Naive B cell (primary cell): ENCODE data around the gene ZNF853. TPM values are rescaled to one million over a fixed set of nuclear protein-coding genes. Genes with fewer than 3 reads are reported as not detected.
"Not testable (repeated sequence)": the region's sequence is repeated elsewhere in the genome, so short reads cannot be mapped to it uniquely, and the experiment has no call there.

Experiments
- ATAC-seq, 2 donors: fragments of 150-1000 bp; cut with Tn5 transposase; 2 replicates each; pipeline ENCODE4 v1.10.0; 2021; ENCODE audit warnings: low read depth in 2 of 2, mild to moderate bottlenecking in 2 of 2, moderate library complexity in 2 of 2
- DNase-seq: peaks from one replicate; pipeline ENCODE4 v3.0.0; 2022
- H3K27ac Mint-ChIP-seq, 6 donors: one replicate each; pipeline ENCODE4 v1.8.0; 2020 to 2022; ENCODE audit warnings: mild to moderate bottlenecking in 6 of 6, mixed read lengths in 6 of 6, moderate library complexity in 5 of 6, inconsistent platforms in 2 of 6
- H3K27me3 Mint-ChIP-seq, 3 donors: one replicate each; pipeline ENCODE4 v1.8.0; 2021 to 2022; ENCODE audit warnings: mixed read lengths in 3 of 3, mild to moderate bottlenecking in 1 of 3
- H3K36me3 Mint-ChIP-seq, 2 donors: one replicate each; pipeline ENCODE4 v1.8.0; 2020 to 2022; ENCODE audit warnings: mixed read lengths in 2 of 2, inconsistent platforms in 1 of 2, mild to moderate bottlenecking in 1 of 2
- H3K4me1 Mint-ChIP-seq, 3 donors: one replicate each; pipeline ENCODE4 v1.8.0; 2020 to 2022; ENCODE audit warnings: mixed read lengths in 3 of 3, inconsistent platforms in 1 of 3, mild to moderate bottlenecking in 1 of 3, moderate library complexity in 1 of 3
- H3K4me3 Mint-ChIP-seq, 8 donors: one replicate each; pipeline ENCODE4 v1.8.0; 2020 to 2022; ENCODE audit warnings: mild to moderate bottlenecking in 8 of 8, mixed read lengths in 8 of 8, moderate library complexity in 8 of 8, inconsistent platforms in 2 of 8
- H3K9me3 Mint-ChIP-seq, 7 donors: one replicate each; pipeline ENCODE4 v1.8.0; 2020 to 2022; ENCODE audit warnings: mixed read lengths in 7 of 7, mild to moderate bottlenecking in 5 of 7, inconsistent platforms in 2 of 7, moderate library complexity in 1 of 7
- polyA plus RNA-seq, 6 donors: library from polyadenylated mRNA; unstranded; fragments of 300-500 nt; fragmentation: Illumina TruSeq; gene quantifications; one replicate each; pipeline ENCODE4 v1.2.3, GENCODE V29; 2021; ENCODE audit warnings: low read depth in 6 of 6

Gene ZNF853
- polyA plus RNA-seq, 6 donors from 2014 or later, result 1.1 to 4.0 (median 1.7) TPM

GRCh38 chr7:6631605-6632004 lies 16.2 kb downstream of the ZNF853 start:
- H3K4me3 Mint-ChIP-seq, result no peak overlapping the region
- H3K27me3 Mint-ChIP-seq, result no peaks in the 10 kb centered on the region
- DNase-seq (no peak), ATAC-seq (no peak)
- H3K4me1 Mint-ChIP-seq, result peaks cover 3 to 26% (median 15%) of the 10 kb centered on the region in 3 donors
- H3K9me3 Mint-ChIP-seq, result no peaks in the 10 kb centered on the region
- peak overlapping the region in 2 of 6 donors; percentile 48 to 77 for H3K27ac Mint-ChIP-seq
- no peaks in the 10 kb centered on the region for H3K36me3 Mint-ChIP-seq

GRCh38 chr7:6634021-6634420 lies 18.6 kb downstream of the ZNF853 start:
- no peaks in the 10 kb centered on the region for H3K36me3 Mint-ChIP-seq
- DNase-seq, result no peak
- peak overlapping the region in 2 of 6 donors; percentile 67 to 80 for H3K27ac Mint-ChIP-seq
- H3K9me3 Mint-ChIP-seq, result no peaks in the 10 kb centered on the region
- H3K4me3 Mint-ChIP-seq, result peak overlapping the region in 2 of 8 donors; percentile 76 to 80
- H3K27me3 Mint-ChIP-seq, result no peaks in the 10 kb centered on the region
- ATAC-seq, result no peak
- H3K4me1 Mint-ChIP-seq, result peaks cover 18 to 40% (median 21%) of the 10 kb centered on the region in 3 donors

- H3K4me3 Mint-ChIP-seq, result peak overlapping the region in 6 of 8 donors; percentile 33 to 93 (median 78)
- not testable (repeated sequence) for H3K9me3 Mint-ChIP-seq, H3K36me3 Mint-ChIP-seq, H3K27me3 Mint-ChIP-seq, ATAC-seq
- DNase-seq, result peak; percentile 37
- H3K27ac Mint-ChIP-seq, result peak overlapping the region in 3 of 6 donors; percentile 60 to 91 (median 85)
- H3K4me1 Mint-ChIP-seq, result peaks cover 27 to 49% (median 29%) of the 10 kb centered on the region in 3 donors
Observed at GRCh38 chr7:6634971-6635370, 19.6 kb downstream of the ZNF853 start.

- no peaks in the 10 kb centered on the region for H3K9me3 Mint-ChIP-seq
- H3K27ac Mint-ChIP-seq, result peak within 1 kb of the TSS; percentile 89 to 95 (median 91)
- H3K4me3 Mint-ChIP-seq, result peak within 1 kb of the TSS; percentile 82 to 93 (median 88)
- ATAC-seq (peak; percentile 72 to 75), DNase-seq (peak; percentile 79)
- H3K36me3 Mint-ChIP-seq, result peaks cover 0 to 18% of the 10 kb centered on the region in 2 donors
- H3K4me1 Mint-ChIP-seq, result peaks cover 32 to 57% (median 32%) of the 10 kb centered on the region in 3 donors
- no peaks in the 10 kb centered on the region for H3K27me3 Mint-ChIP-seq
Observed at GRCh38 chr7:6636741-6637543, 21.5 kb downstream of the ZNF853 start, which contains the start of gene ZNF316. TSS of gene ZNF316 (plus strand) at chr7:6637318. CDS start at chr7:6642410, 5,092 bp downstream.

- Mint-ChIP-seq H3K36me3 (peaks cover 0 to 24% of the 10 kb centered on the region in 2 donors), H3K9me3 (no peaks in the 10 kb centered on the region), H3K4me1 (peaks cover 32 to 58% (median 32%) of the 10 kb centered on the region in 3 donors), H3K27ac (peak overlapping the region; percentile 33 to 94 (median 90)), H3K4me3 (peak overlapping the region; percentile 79 to 93 (median 88)), H3K27me3 (no peaks in the 10 kb centered on the region)
- ATAC-seq (peak; percentile 76 to 83), DNase-seq (peak; percentile 82)
Observed at GRCh38 chr7:6637544-6638229, 22.3 kb downstream of the ZNF853 start.

- H3K27ac Mint-ChIP-seq, result peak overlapping the region in 5 of 6 donors; percentile 58 to 92 (median 81)
- DNase-seq (no peak), ATAC-seq (no peak)
- no peaks in the 10 kb centered on the region for H3K27me3 Mint-ChIP-seq
- H3K4me3 Mint-ChIP-seq, result peak overlapping the region in 7 of 8 donors; percentile 61 to 93 (median 86)
- peaks cover 30 to 55% (median 32%) of the 10 kb centered on the region in 3 donors for H3K4me1 Mint-ChIP-seq
- peaks cover 0 to 24% of the 10 kb centered on the region in 2 donors for H3K36me3 Mint-ChIP-seq
- no peaks in the 10 kb centered on the region for H3K9me3 Mint-ChIP-seq
Observed at GRCh38 chr7:6639032-6639431, 23.6 kb downstream of the ZNF853 start.

GRCh38 chr7:6639627-6640026 lies 24.2 kb downstream of the ZNF853 start:
- Mint-ChIP-seq H3K36me3 (peaks cover 0 to 24% of the 10 kb centered on the region in 2 donors), H3K4me3 (peak overlapping the region in 5 of 8 donors; percentile 61 to 92 (median 86)), H3K27ac (peak overlapping the region in 4 of 6 donors; percentile 44 to 92 (median 82)), H3K9me3 (no peaks in the 10 kb centered on the region), H3K27me3 (no peaks in the 10 kb centered on the region), H3K4me1 (peaks cover 26 to 50% (median 32%) of the 10 kb centered on the region in 3 donors)
- ATAC-seq (no peak), DNase-seq (no peak)

GRCh38 chr7:6640246-6640721 lies 24.9 kb downstream of the ZNF853 start:
- ATAC-seq (no peak), DNase-seq (no peak)
- no peaks in the 10 kb centered on the region for H3K27me3 Mint-ChIP-seq
- peak overlapping the region in 5 of 6 donors; percentile 10 to 92 (median 77) for H3K27ac Mint-ChIP-seq
- H3K4me1 Mint-ChIP-seq, result peaks cover 26 to 45% (median 32%) of the 10 kb centered on the region in 3 donors
- peaks cover 0 to 24% of the 10 kb centered on the region in 2 donors for H3K36me3 Mint-ChIP-seq
- H3K9me3 Mint-ChIP-seq, result no peaks in the 10 kb centered on the region
- peak overlapping the region in 1 of 8 donors; percentile 79 for H3K4me3 Mint-ChIP-seq

GRCh38 chr7:6641305-6642035 lies 26.1 kb downstream of the ZNF853 start:
- H3K4me1 Mint-ChIP-seq, result peaks cover 22 to 35% (median 33%) of the 10 kb centered on the region in 3 donors

GRCh38 chr7:6642239-6642839 lies 26.9 kb downstream of the ZNF853 start:
- Mint-ChIP-seq H3K4me3 (peak overlapping the region in 1 of 8 donors; percentile 62), H3K27ac (peak overlapping the region in 3 of 6 donors; percentile 44 to 70 (median 51)), H3K36me3 (peaks cover 0 to 24% of the 10 kb centered on the region in 2 donors)

More at GRCh38 chr7:6641305-6642035, 26.1 kb downstream of the ZNF853 start:
- DNase-seq (no peak), ATAC-seq (no peak)
- Mint-ChIP-seq H3K4me3 (peak overlapping the region in 1 of 8 donors; percentile 62), H3K36me3 (peaks cover 0 to 24% of the 10 kb centered on the region in 2 donors), H3K27ac (peak overlapping the region in 3 of 6 donors; percentile 70 to 90 (median 89)), H3K9me3 (no peaks in the 10 kb centered on the region), H3K27me3 (no peaks in the 10 kb centered on the region)

GRCh38 chr7:6642861-6643640 lies 27.6 kb downstream of the ZNF853 start:
- ATAC-seq, result no peak
- Mint-ChIP-seq H3K4me1 (peaks cover 17 to 35% (median 28%) of the 10 kb centered on the region in 3 donors), H3K9me3 (no peaks in the 10 kb centered on the region), H3K27me3 (no peaks in the 10 kb centered on the region), H3K4me3 (no peak overlapping the region), H3K36me3 (peaks cover 0 to 24% of the 10 kb centered on the region in 2 donors), H3K27ac (no peak overlapping the region)
- DNase-seq, result no peak

More at GRCh38 chr7:6642239-6642839, 26.9 kb downstream of the ZNF853 start:
- Mint-ChIP-seq H3K27me3 (no peaks in the 10 kb centered on the region), H3K4me1 (peaks cover 21 to 40% (median 31%) of the 10 kb centered on the region in 3 donors), H3K9me3 (no peaks in the 10 kb centered on the region)
- DNase-seq (no peak), ATAC-seq (no peak)
